GM23338 (cell line): Measurements from ENCODE around the gene FAXDC2. TPM values are rescaled to one million over a fixed set of nuclear protein-coding genes. Genes with fewer than 3 reads are reported as not detected.
A peak's percentile ranks its signal among the peaks of the same experiment; 100 is the strongest.

Experiments used
- ATAC-seq: fragments of 200-7000 bp; cut with Tn5 transposase; 3 replicates; pipeline ENCODE4 v1.9.1; 2020
- DNase-seq: peaks from one replicate; pipeline ENCODE4 v3.0.0-alpha.2; 2015; ENCODE audit warnings: low spot score
- H2AFZ ChIP-seq: fragments of 200-600 bp; sonication (generic); 2 replicates; pipeline ENCODE4 v1.8.0; 2016; ENCODE audit warnings: antibody characterized with exemption, mild to moderate bottlenecking, moderate library complexity
- H3F3A ChIP-seq: fragments of 200-600 bp; sonication (generic); replicated peaks from 2 replicates; pipeline ENCODE4 v1.8.0; 2017; ENCODE audit warnings: antibody characterized with exemption, mixed run types, low read depth
- H3K27ac ChIP-seq: fragments of 200-600 bp; sonication (generic); 2 replicates; pipeline ENCODE4 v1.6.1; 2016; ENCODE audit warnings: low read depth
- H3K27me3 ChIP-seq: fragments of 200-600 bp; sonication (generic); 2 replicates; pipeline ENCODE4 v1.8.0; 2016; ENCODE audit warnings: mild to moderate bottlenecking, mixed run types, moderate library complexity; ENCODE audit not compliant: insufficient read depth
- H3K36me3 ChIP-seq: fragments of 200-600 bp; sonication (generic); 2 replicates; pipeline ENCODE4 v1.8.0; 2016; ENCODE audit warnings: mild to moderate bottlenecking; ENCODE audit not compliant: insufficient read depth
- H3K4me1 ChIP-seq: fragments of 200-600 bp; sonication (generic); 2 replicates; pipeline ENCODE4 v1.8.0; 2016; ENCODE audit warnings: mild to moderate bottlenecking, moderate library complexity; ENCODE audit not compliant: insufficient read depth
- H3K4me2 ChIP-seq: fragments of 200-600 bp; sonication (generic); 2 replicates; pipeline ENCODE4 v1.7.1; 2017; ENCODE audit warnings: mixed run types
- H3K4me3 ChIP-seq: fragments of 200-600 bp; sonication (generic); 2 replicates; pipeline ENCODE4 v1.6.1; 2016; ENCODE audit warnings: mixed run types
- H3K79me2 ChIP-seq: fragments of 200-600 bp; sonication (generic); replicated peaks from 2 replicates; pipeline ENCODE4 v1.8.0; 2017; ENCODE audit warnings: mild to moderate bottlenecking; ENCODE audit not compliant: insufficient read depth
- H3K9me2 ChIP-seq: fragments of 200-600 bp; sonication (generic); 2 replicates; pipeline ENCODE4 v1.8.0; 2017; ENCODE audit not compliant: insufficient read depth
- H4K20me1 ChIP-seq: fragments of 200-600 bp; sonication (generic); replicated peaks from 2 replicates; pipeline ENCODE4 v1.8.0; 2017; ENCODE audit warnings: mild to moderate bottlenecking; ENCODE audit not compliant: insufficient read depth
- H3K27ac Mint-ChIP-seq: 2 replicates; pipeline ENCODE4 v1.8.0; 2020; ENCODE audit warnings: inconsistent platforms, mild to moderate bottlenecking, moderate library complexity, mixed read lengths
- H3K27me3 Mint-ChIP-seq: 3 replicates; pipeline ENCODE4 v1.8.0; 2022; ENCODE audit warnings: low read depth, mild to moderate bottlenecking, moderate library complexity, mixed read lengths, inconsistent platforms; ENCODE audit not compliant: insufficient read depth, poor library complexity
- H3K36me3 Mint-ChIP-seq: 3 replicates; pipeline ENCODE4 v1.8.0; 2021; ENCODE audit warnings: low read depth, mild to moderate bottlenecking, inconsistent platforms, moderate library complexity, mixed read lengths
- H3K4me1 Mint-ChIP-seq: 3 replicates; pipeline ENCODE4 v1.8.0; 2020; ENCODE audit warnings: mild to moderate bottlenecking, inconsistent platforms, mixed read lengths
- H3K4me3 Mint-ChIP-seq: 3 replicates; pipeline ENCODE4 v1.8.0; 2021; ENCODE audit warnings: moderate library complexity, mild to moderate bottlenecking, inconsistent platforms, mixed read lengths
- H3K9me3 Mint-ChIP-seq: 3 replicates; pipeline ENCODE4 v1.8.0; 2020; ENCODE audit warnings: moderate library complexity, mild to moderate bottlenecking, inconsistent platforms, mixed read lengths
- EZH2 ChIP-seq: fragments of 200-600 bp; sonication (generic); IDR thresholded peaks from one replicate; pipeline ENCODE4 v1.8.0; 2017; ENCODE audit warnings: antibody characterized with exemption, mild to moderate bottlenecking, low read depth; ENCODE audit not compliant: unreplicated experiment
- EZH2phosphoT487 ChIP-seq: fragments of 200-600 bp; sonication (generic); IDR thresholded peaks from one replicate; pipeline ENCODE4 v1.8.1; 2018; ENCODE audit warnings: antibody characterized with exemption; ENCODE audit not compliant: unreplicated experiment
- JUNB ChIP-seq: IDR thresholded peaks from one replicate; pipeline ENCODE4 v1.6.1; 2016; ENCODE audit warnings: antibody characterized with exemption; ENCODE audit not compliant: unreplicated experiment
- STAT1 ChIP-seq: IDR thresholded peaks from one replicate; pipeline ENCODE4 v1.6.1; 2016; ENCODE audit warnings: antibody characterized with exemption; ENCODE audit not compliant: unreplicated experiment
- ZNF114 ChIP-seq: fragments of 250-450 bp; sonication (Bioruptor Pico); IDR thresholded peaks from 2 replicates; pipeline ENCODE4 v1.5.0; 2020; ENCODE audit warnings: mild to moderate bottlenecking, moderate library complexity
- polyA plus RNA-seq: library from polyadenylated mRNA; unstranded; fragments of >200 nt; fragmentation: Nextera tagmentation; extraction: Ambion mirVana; gene quantifications from 2 replicates; pipeline ENCODE4 v1.2.1, GENCODE V29; 2016
- total RNA-seq: library from RNA; depleted of rRNA; stranded (reverse); fragments of >200 nt; shearing (Covaris generic); gene quantifications from 2 replicates; pipeline ENCODE4 v1.2.3, GENCODE V29; 2014
- TF ChIP-seq, protein P1 (sequence below): fragments of 250-450 bp; sonication (Bioruptor Pico); IDR thresholded peaks from 2 replicates; pipeline ENCODE4 v1.5.0; 2020; ENCODE audit warnings: mild to moderate bottlenecking, moderate library complexity
- TF ChIP-seq, protein P2 (sequence below), 2 experiments: fragments of 200-600 bp in 1 of 2; sonication (generic) in 1 of 2; conservative IDR thresholded peaks; 2 replicates each; pipeline versions ENCODE4 v1.5.1 to v1.6.1; 2016 to 2017; ENCODE audit warnings: antibody characterized with exemption in 2 of 2, low read depth in 2 of 2, mild to moderate bottlenecking in 2 of 2, moderate library complexity in 1 of 2

FAXDC2 gene
- total and polyA plus RNA-seq, 2 experiments from 2014 or later = 4.0 to 4.6 TPM

DNA sequence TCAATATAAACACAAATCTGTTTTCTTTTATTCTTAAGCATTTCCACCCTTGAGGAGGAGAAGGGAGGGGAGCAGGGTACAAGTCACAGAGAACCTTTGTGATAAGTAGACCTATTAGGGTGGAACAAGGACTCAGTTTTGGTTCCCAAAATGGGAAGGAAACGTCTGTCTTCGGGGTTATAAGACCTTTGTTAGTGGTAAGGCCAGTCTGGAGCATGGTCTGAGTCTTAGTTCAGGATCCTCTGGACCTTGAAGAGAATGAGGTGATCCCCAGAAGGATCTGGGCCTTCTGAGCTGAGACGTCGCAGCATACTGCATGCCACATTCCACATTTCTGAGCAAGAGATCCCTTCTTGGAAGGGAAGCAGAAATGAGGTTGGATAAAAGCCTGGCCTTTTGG, 37.2 kb downstream of the FAXDC2 start (continued):
- TF ChIP-seq, protein P1, sequence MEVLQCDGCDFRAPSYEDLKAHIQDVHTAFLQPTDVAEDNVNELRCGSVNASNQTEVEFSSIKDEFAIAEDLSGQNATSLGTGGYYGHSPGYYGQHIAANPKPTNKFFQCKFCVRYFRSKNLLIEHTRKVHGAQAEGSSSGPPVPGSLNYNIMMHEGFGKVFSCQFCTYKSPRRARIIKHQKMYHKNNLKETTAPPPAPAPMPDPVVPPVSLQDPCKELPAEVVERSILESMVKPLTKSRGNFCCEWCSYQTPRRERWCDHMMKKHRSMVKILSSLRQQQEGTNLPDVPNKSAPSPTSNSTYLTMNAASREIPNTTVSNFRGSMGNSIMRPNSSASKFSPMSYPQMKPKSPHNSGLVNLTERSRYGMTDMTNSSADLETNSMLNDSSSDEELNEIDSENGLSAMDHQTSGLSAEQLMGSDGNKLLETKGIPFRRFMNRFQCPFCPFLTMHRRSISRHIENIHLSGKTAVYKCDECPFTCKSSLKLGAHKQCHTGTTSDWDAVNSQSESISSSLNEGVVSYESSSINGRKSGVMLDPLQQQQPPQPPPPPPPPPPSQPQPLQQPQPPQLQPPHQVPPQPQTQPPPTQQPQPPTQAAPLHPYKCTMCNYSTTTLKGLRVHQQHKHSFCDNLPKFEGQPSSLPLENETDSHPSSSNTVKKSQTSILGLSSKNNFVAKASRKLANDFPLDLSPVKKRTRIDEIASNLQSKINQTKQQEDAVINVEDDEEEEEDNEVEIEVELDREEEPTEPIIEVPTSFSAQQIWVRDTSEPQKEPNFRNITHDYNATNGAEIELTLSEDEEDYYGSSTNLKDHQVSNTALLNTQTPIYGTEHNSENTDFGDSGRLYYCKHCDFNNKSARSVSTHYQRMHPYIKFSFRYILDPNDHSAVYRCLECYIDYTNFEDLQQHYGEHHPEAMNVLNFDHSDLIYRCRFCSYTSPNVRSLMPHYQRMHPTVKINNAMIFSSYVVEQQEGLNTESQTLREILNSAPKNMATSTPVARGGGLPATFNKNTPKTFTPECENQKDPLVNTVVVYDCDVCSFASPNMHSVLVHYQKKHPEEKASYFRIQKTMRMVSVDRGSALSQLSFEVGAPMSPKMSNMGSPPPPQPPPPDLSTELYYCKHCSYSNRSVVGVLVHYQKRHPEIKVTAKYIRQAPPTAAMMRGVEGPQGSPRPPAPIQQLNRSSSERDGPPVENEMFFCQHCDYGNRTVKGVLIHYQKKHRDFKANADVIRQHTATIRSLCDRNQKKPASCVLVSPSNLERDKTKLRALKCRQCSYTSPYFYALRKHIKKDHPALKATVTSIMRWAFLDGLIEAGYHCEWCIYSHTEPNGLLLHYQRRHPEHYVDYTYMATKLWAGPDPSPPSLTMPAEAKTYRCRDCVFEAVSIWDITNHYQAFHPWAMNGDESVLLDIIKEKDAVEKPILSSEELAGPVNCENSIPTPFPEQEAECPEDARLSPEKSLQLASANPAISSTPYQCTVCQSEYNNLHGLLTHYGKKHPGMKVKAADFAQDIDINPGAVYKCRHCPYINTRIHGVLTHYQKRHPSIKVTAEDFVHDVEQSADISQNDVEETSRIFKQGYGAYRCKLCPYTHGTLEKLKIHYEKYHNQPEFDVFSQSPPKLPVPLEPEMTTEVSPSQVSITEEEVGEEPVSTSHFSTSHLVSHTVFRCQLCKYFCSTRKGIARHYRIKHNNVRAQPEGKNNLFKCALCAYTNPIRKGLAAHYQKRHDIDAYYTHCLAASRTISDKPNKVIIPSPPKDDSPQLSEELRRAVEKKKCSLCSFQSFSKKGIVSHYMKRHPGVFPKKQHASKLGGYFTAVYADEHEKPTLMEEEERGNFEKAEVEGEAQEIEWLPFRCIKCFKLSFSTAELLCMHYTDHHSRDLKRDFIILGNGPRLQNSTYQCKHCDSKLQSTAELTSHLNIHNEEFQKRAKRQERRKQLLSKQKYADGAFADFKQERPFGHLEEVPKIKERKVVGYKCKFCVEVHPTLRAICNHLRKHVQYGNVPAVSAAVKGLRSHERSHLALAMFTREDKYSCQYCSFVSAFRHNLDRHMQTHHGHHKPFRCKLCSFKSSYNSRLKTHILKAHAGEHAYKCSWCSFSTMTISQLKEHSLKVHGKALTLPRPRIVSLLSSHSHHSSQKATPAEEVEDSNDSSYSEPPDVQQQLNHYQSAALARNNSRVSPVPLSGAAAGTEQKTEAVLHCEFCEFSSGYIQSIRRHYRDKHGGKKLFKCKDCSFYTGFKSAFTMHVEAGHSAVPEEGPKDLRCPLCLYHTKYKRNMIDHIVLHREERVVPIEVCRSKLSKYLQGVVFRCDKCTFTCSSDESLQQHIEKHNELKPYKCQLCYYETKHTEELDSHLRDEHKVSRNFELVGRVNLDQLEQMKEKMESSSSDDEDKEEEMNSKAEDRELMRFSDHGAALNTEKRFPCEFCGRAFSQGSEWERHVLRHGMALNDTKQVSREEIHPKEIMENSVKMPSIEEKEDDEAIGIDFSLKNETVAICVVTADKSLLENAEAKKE (CRISPR knock-in tag) = no peak
- no peak for TF ChIP-seq ZNF114 (CRISPR knock-in tag)
- no peak for TF ChIP-seq EZH2phosphoT487
- TF ChIP-seq JUNB = no peak

DNA sequence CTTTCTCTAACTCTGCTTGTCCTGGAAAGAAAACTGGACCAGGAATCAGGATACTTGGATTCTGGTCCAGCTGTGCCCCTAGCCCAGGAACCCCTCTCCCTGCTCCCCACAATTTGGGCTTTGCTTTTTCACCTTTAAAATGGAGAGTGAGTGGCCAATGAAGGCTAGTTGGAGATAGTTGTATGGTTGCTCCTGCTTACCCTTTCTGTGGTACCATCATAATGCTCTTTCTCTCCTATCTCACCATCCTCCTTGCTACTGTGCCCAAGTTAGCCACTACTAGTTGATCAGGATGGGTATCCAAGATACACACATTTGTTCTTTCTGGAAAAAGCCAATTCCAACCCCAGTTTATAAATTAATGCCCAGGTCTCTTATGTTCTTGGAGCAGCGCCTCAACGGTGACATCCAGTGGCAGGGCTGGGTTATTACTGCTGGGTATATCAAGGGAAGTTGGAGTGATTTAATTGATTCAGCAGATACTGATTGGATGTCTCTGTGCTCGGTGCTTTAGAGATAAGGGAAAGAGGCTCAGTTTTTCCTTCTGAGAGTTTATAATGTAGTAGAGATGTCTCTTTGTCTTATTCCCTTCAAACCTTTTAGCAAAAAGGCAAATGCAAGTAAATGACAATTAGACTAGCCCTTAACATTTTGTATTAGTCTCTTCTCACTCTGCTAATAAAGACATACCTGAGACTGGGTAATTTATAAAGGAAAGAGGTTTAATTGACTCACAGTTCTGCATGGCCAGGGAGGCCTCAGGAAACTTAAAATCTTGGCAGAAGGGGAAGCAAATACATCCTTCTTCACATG, 38.5 kb downstream of the FAXDC2 start:
- Histone ChIP-seq H3K9me2 (no peaks in the 10 kb centered on the region), H3K79me2 (peaks cover 25% of the 10 kb centered on the region; the same call in 1 of the 2 replicates), H3K4me3 (no peak overlapping the region), H4K20me1 (peaks cover 33% of the 10 kb centered on the region), H3K27me3 (no peaks in the 10 kb centered on the region), H3K4me2 (no peak overlapping the region), H3K36me3 (peaks cover 84% of the 10 kb centered on the region), H3F3A (peaks cover 46% of the 10 kb centered on the region), H3K27ac (peak overlapping the region; percentile 90; the same call in 1 of the 2 replicates), H3K4me1 (no peaks in the 10 kb centered on the region), H2AFZ (no peak overlapping the region)
- no peaks in the 10 kb centered on the region for H3K9me3 Mint-ChIP-seq
- no peak overlapping the region for H3K4me3 Mint-ChIP-seq
- peaks cover 4% of the 10 kb centered on the region; the same call in 1 of the 3 replicates for H3K4me1 Mint-ChIP-seq
- TF ChIP-seq EZH2 (no peak), STAT1 (no peak)
- TF ChIP-seq, protein P2, sequence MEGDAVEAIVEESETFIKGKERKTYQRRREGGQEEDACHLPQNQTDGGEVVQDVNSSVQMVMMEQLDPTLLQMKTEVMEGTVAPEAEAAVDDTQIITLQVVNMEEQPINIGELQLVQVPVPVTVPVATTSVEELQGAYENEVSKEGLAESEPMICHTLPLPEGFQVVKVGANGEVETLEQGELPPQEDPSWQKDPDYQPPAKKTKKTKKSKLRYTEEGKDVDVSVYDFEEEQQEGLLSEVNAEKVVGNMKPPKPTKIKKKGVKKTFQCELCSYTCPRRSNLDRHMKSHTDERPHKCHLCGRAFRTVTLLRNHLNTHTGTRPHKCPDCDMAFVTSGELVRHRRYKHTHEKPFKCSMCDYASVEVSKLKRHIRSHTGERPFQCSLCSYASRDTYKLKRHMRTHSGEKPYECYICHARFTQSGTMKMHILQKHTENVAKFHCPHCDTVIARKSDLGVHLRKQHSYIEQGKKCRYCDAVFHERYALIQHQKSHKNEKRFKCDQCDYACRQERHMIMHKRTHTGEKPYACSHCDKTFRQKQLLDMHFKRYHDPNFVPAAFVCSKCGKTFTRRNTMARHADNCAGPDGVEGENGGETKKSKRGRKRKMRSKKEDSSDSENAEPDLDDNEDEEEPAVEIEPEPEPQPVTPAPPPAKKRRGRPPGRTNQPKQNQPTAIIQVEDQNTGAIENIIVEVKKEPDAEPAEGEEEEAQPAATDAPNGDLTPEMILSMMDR (conservative IDR thresholded peaks at IDR 0.05; ENCODE audit: low read depth in 2 of 2) = peak; percentile 82 to 97
- peaks cover 18% of the 10 kb centered on the region for H3K27me3 Mint-ChIP-seq
- ATAC-seq (peak; percentile 70), DNase-seq (peak; percentile 67)
- peaks cover 95% of the 10 kb centered on the region for H3K36me3 Mint-ChIP-seq
- peak overlapping the region; percentile 64; the same call in 1 of the 2 replicates for H3K27ac Mint-ChIP-seq
